CD4-positive, alpha-beta T cell treated with Interleukin-2 at 100 ng/mL for 4 hours (primary cell): ENCODE data around the gene CADM2.

ENCODE experiments used
- DNase-seq: peaks from one replicate; pipeline ENCODE4 v3.0.0-alpha.2; 2020; ENCODE audit warnings: low spot score

The CADM2 gene

GRCh38 chr3:85189731-85190130 is 230.9 kb downstream of the CADM2 start:
- no peak for DNase-seq

- no peak for DNase-seq
Observed at GRCh38 chr3:85193565-85193964, 234.8 kb downstream of the CADM2 start.

GRCh38 chr3:85208650-85209049 is 249.9 kb downstream of the CADM2 start:
- DNase-seq = no peak

GRCh38 chr3:85210540-85210939 is 251.8 kb downstream of the CADM2 start:
- no peak for DNase-seq

- no peak for DNase-seq
Observed at GRCh38 chr3:85228966-85229365, 270.2 kb downstream of the CADM2 start.

GRCh38 chr3:85244091-85244490 is 285.3 kb downstream of the CADM2 start:
- no peak for DNase-seq

- no peak for DNase-seq
Observed at GRCh38 chr3:85244519-85244918, 285.7 kb downstream of the CADM2 start.

GRCh38 chr3:85251766-85252165 is 293.0 kb downstream of the CADM2 start:
- no peak for DNase-seq

GRCh38 chr3:85252686-85253085 is 293.9 kb downstream of the CADM2 start:
- DNase-seq = no peak

GRCh38 chr3:85254738-85255137 is 295.9 kb downstream of the CADM2 start:
- DNase-seq = no peak

- DNase-seq = no peak
Observed at GRCh38 chr3:85255949-85256348, 297.2 kb downstream of the CADM2 start.

- no peak for DNase-seq
Observed at GRCh38 chr3:85258326-85258725, 299.5 kb downstream of the CADM2 start.

GRCh38 chr3:85258819-85259218 is 300.0 kb downstream of the CADM2 start:
- no peak for DNase-seq

- no peak for DNase-seq
Observed at GRCh38 chr3:85259748-85260147, 301.0 kb downstream of the CADM2 start.

- no peak for DNase-seq
Observed at GRCh38 chr3:85264381-85264780, 305.6 kb downstream of the CADM2 start.

- no peak for DNase-seq
Observed at GRCh38 chr3:85270488-85270887, 311.7 kb downstream of the CADM2 start.

GRCh38 chr3:85271911-85272310 is 313.1 kb downstream of the CADM2 start:
- DNase-seq = no peak

GRCh38 chr3:85288257-85288656 is 329.5 kb downstream of the CADM2 start:
- no peak for DNase-seq

GRCh38 chr3:85297291-85297690 is 338.5 kb downstream of the CADM2 start:
- no peak for DNase-seq

GRCh38 chr3:85298032-85298431 is 339.2 kb downstream of the CADM2 start:
- no peak for DNase-seq

- DNase-seq = no peak
Observed at GRCh38 chr3:85303156-85303555, 344.4 kb downstream of the CADM2 start.

GRCh38 chr3:85304360-85304964 is 345.7 kb downstream of the CADM2 start:
- DNase-seq = no peak

- no peak for DNase-seq
Observed at GRCh38 chr3:85312331-85312730, 353.5 kb downstream of the CADM2 start.

- no peak for DNase-seq
Observed at GRCh38 chr3:85313380-85313779, 354.6 kb downstream of the CADM2 start.

- DNase-seq = no peak
Observed at GRCh38 chr3:85316252-85316651, 357.5 kb downstream of the CADM2 start.
